Large intestine (tissue), 3 donors: ENCODE measurements around the gene RECQL. TPM values are rescaled to one million over a fixed set of nuclear protein-coding genes. Genes with fewer than 3 reads are reported as not detected.
A peak's percentile ranks its signal among the peaks of the same experiment; 100 is the strongest.

Source experiments
- DNase-seq, 2 donors: peaks; one replicate each; pipeline versions ENCODE4 v3.0.0 to v3.0.0-alpha.2; 2013
- H3K27ac ChIP-seq: one replicate; pipeline ENCODE4 v1.5.1; 2013; ENCODE audit warnings: low read length
- H3K27me3 ChIP-seq: 2 replicates; pipeline ENCODE4 v1.6.1; 2013; ENCODE audit warnings: low read length; ENCODE audit not compliant: control insufficient read depth, insufficient read depth
- H3K36me3 ChIP-seq: 2 replicates; pipeline ENCODE4 v1.6.1; 2013; ENCODE audit warnings: low read length; ENCODE audit not compliant: control insufficient read depth, insufficient read depth
- H3K4me1 ChIP-seq: one replicate; pipeline ENCODE4 v1.6.1; 2013; ENCODE audit warnings: low read length; ENCODE audit not compliant: control insufficient read depth, insufficient read depth
- H3K4me3 ChIP-seq: one replicate; pipeline ENCODE4 v1.5.1; 2013; ENCODE audit warnings: low read length
- H3K9me3 ChIP-seq: one replicate; pipeline ENCODE4 v1.6.1; 2013; ENCODE audit warnings: mild to moderate bottlenecking, low read depth, low read length, moderate library complexity; ENCODE audit not compliant: control insufficient read depth
- WGBS: methylation state at CpG from one replicate; pipeline ENCODE4 v1.1.5; 2013; ENCODE audit warnings: low lambda C conversion rate; ENCODE audit not compliant: insufficient coverage; 5-methylcytosine and 5-hydroxymethylcytosine counted together
- polyA plus RNA-seq: library from polyadenylated mRNA; unstranded; fragments of 120-200 nt; gene quantifications from one replicate; pipeline ENCODE4 v1.2.1, GENCODE V29; 2013

Gene RECQL
- polyA plus RNA-seq, 1 donor: 22.3 TPM

DNA sequence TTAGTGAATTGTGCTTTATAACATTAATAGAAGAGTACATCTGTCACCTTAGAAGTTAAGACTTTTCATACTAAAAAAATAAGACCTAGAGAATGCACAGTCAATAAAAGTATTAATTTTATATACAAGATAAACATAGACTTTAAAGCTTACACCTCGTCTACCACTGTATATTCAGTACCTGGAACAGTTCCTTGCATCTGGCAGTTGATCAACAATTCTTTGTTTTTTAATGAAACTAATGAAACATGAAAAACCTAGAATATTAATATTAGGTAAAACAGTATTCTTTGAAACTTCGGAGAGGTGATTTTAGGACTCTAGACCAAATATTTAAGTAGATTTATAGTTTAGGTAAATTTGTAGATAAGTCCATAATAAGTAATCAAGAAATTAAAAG, 4.5 kb upstream of the RECQL start:
- Histone ChIP-seq H3K4me3 (no peak overlapping the region), H3K36me3 (peaks cover 10% of the 10 kb centered on the region), H3K4me1 (peaks cover 6% of the 10 kb centered on the region), H3K9me3 (no peaks in the 10 kb centered on the region), H3K27me3 (no peaks in the 10 kb centered on the region), H3K27ac (no peak overlapping the region)
- DNase-seq: no peak
- 89% methylated on average over 1 of the region's 2 CpGs for WGBS

DNA sequence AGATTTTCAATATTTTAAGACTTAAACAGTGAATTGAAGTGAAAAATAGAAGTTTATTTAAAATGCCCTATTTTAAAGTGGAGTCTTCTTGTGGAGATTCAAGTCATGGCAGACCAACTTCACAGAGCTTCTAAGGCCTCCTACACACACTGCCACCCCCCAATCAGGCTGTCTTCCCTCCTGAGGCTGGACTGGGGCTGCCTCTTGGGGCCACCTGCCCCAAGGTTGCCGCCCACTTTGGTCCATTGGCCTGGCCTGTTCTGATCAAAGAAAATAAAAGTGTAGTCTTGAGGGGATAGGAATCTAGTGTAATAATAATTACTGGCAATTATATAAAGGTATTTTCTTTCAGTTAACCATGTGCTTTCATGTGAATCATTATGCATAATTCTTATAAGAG, 1.4 kb upstream of the RECQL start:
- no peak overlapping the region for H3K27ac ChIP-seq
- 80% methylated on average over 1 of the region's 1 CpG for WGBS
- peak overlapping the region; percentile 94 for H3K4me3 ChIP-seq
- DNase-seq: no peak
- peaks cover 5% of the 10 kb centered on the region for H3K36me3 ChIP-seq
- no peaks in the 10 kb centered on the region for H3K9me3 ChIP-seq
- peaks cover 12% of the 10 kb centered on the region for H3K4me1 ChIP-seq
- no peaks in the 10 kb centered on the region for H3K27me3 ChIP-seq

DNA sequence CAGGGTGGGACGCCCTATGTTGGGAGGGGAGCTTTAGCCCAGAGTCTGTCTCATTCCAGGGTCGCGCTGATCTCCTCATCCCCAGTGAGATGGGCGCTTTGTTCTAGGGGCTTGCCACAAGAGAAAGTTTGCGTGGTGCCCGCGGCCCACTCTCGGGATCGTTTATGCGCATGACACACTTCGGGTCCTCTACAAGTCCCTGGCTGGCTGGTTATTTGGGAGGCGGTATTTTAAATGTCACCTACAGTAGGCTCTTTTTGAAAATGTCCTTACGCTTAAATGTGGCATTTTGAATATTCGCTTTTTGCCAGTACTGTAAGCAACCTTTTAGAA, 695 bp upstream of the RECQL start:
- Histone ChIP-seq H3K36me3 (peaks cover 9% of the 10 kb centered on the region), H3K27me3 (no peaks in the 10 kb centered on the region), H3K9me3 (no peaks in the 10 kb centered on the region), H3K27ac (peak overlapping the region; percentile 77), H3K4me1 (peaks cover 12% of the 10 kb centered on the region), H3K4me3 (peak overlapping the region; percentile 94)
- 6% methylated on average over 2 of the region's 14 CpGs for WGBS
- DNase-seq: peak in 1 of 2 donors; percentile 3

DNA sequence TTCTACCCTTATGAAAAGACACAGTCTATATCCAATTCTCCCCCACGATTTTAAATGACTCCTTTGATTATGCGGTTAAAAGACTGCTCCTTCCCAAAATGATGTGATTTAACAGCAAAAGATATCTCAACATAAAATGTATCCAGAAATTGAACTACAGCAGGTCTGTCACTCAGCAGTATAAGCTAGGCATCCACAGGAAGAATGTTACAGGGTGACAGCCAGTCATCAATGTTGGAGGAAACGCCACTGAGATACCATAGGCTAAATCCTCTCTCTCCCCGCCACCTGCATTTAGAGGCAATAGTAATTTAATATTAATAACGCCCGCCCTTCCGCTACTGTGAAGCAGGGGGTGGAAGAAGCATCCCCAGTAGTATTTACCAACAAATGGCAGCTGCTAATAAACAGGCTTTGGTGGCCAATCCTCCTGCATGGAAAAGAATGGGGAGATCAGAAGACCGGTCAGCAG, 613 bp downstream of the RECQL start:
- peaks cover 22% of the 10 kb centered on the region for H3K36me3 ChIP-seq
- no CpG with 5 or more reads among the region's 8 CpGs for WGBS
- no peaks in the 10 kb centered on the region for H3K27me3 ChIP-seq
- no peaks in the 10 kb centered on the region for H3K9me3 ChIP-seq
- no peak for DNase-seq
- H3K4me3 ChIP-seq: peak overlapping the region; percentile 94
- peak overlapping the region; percentile 62 for H3K27ac ChIP-seq
- peaks cover 12% of the 10 kb centered on the region for H3K4me1 ChIP-seq

DNA sequence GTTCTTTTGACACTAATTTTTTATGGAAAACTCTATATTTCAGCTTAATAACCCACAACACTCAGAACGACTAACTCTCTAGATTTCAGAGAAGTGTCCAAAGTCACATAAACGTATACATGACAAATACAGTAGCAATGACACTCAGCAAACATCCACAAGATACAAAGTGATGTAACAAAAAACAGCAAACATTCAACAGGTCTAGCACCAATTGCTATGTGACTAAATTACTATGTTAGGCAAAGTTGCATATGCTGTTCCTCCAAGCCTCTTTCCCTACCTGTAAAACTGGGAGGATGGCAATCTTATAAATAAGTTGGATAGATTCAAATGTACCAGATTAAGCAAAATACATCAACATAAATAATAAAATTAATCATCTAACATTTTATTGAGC, 1.7 kb downstream of the RECQL start:
- Histone ChIP-seq H3K36me3 (peaks cover 30% of the 10 kb centered on the region), H3K4me1 (peaks cover 12% of the 10 kb centered on the region), H3K9me3 (no peaks in the 10 kb centered on the region), H3K4me3 (no peak overlapping the region), H3K27me3 (no peaks in the 10 kb centered on the region), H3K27ac (no peak overlapping the region)
- DNase-seq: no peak
- WGBS: 100% methylated on average over 2 of the region's 2 CpGs

DNA sequence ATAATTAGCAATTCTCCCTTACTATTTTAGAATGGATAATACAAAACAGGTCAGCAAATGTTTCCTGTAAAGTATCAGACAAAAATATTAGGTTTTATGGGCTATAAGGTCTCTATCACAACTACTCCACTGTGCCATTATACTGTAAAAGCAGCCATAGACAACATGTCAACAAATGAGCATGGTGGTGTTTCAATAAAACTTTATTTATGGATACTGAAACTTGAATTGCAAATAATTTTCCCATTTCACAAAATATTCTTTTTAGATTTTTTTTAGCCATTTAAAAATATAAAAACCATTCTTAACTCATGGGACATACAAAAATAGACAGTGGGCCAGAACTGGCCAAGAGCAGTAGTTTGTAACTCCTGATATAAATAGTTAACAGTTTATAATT, 15.4 kb downstream of the RECQL start:
- H3K36me3 ChIP-seq: peaks cover 23% of the 10 kb centered on the region

DNA sequence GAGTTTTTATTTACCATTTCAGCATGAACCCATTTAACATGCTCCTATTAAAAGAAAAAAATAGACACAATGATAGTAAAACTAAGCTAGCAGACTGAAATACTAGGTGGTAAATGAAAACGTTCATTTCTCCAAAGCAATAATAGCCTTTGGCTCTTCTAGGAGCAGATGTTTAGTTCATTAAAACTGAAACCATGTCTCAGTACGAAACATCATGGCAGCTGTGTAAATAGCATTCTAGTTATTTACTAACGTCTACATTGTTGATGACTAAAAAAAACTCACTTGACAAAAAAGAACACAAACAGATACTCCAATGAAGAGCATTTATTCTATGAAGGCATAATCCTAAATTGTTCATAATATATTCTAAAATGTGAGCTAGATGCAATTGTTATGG, 17.9 kb downstream of the RECQL start:
- Histone ChIP-seq H3K36me3 (peaks cover 34% of the 10 kb centered on the region), H3K27me3 (no peaks in the 10 kb centered on the region), H3K4me1 (no peaks in the 10 kb centered on the region), H3K4me3 (no peak overlapping the region), H3K9me3 (no peaks in the 10 kb centered on the region), H3K27ac (no peak overlapping the region)
- 80% methylated on average over 2 of the region's 3 CpGs for WGBS
- DNase-seq: no peak

More for the DNA sequence above, 15.4 kb downstream of the RECQL start:
- H3K27ac ChIP-seq: no peak overlapping the region
- no peak overlapping the region for H3K4me3 ChIP-seq
- no peaks in the 10 kb centered on the region for H3K9me3 ChIP-seq
- H3K27me3 ChIP-seq: no peaks in the 10 kb centered on the region
- no peak for DNase-seq
- no peaks in the 10 kb centered on the region for H3K4me1 ChIP-seq

DNA sequence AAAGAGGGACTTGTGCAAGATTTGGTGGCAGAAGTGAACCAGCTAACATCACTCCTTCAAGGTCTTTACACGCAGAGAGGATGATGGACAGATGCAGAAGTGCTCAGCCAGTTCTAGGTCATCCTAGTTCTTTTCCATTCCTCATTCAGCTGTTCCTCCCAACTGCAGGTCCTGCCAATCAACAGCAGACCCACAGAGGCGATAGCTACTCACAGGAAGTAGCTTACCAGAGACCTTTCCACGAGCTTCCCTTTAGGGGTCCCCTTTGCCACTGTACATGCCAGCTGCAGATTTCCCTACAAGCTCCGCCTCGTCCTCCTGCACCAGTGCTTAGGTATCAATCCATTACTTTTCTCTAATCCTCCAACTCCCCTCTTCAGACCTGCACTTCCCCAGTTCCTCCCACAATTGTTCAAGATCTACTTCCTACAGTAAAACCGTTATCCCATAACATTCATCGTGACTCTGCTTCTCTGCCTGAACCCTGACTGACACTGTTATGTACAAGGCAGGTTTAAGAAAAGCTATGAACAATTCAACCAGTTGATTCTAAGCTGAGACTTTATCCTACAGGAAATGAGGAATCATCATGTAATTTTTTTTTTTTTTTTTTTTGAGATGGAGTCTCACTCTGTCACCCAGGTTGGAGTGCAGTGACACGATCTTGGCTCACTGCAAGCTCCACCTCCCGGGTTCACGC, 22.5 kb downstream of the RECQL start:
- no peaks in the 10 kb centered on the region for H3K4me1 ChIP-seq
- no peak for DNase-seq
- WGBS: 96% methylated on average over 5 of the region's 10 CpGs
- peaks cover 33% of the 10 kb centered on the region for H3K36me3 ChIP-seq
- no peak overlapping the region for H3K27ac ChIP-seq
- H3K4me3 ChIP-seq: no peak overlapping the region
- H3K9me3 ChIP-seq: no peaks in the 10 kb centered on the region
- no peaks in the 10 kb centered on the region for H3K27me3 ChIP-seq

DNA sequence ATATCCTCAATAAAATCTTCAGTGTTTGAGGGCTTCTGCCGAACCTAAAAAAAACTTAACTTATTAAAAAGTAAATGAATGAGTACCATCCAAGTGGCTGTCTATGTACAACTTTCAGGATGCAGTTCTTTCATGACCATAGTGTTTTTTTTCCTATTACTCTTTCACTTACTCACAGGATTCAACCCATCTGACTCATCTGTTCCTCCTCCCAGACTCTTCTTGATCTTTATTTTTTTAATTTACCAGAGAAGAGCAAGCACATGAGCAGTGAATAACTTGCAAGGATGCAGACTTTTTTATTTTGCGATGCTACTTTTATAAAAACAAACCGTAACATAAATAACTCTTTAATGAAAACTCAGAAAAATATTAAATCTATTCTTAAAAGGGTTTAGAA, 24.5 kb downstream of the RECQL start:
- Histone ChIP-seq H3K4me3 (no peak overlapping the region), H3K4me1 (no peaks in the 10 kb centered on the region), H3K27ac (no peak overlapping the region), H3K36me3 (peaks cover 35% of the 10 kb centered on the region), H3K27me3 (no peaks in the 10 kb centered on the region), H3K9me3 (no peaks in the 10 kb centered on the region)
- no peak for DNase-seq
- WGBS: 100% methylated on average over 2 of the region's 3 CpGs

DNA sequence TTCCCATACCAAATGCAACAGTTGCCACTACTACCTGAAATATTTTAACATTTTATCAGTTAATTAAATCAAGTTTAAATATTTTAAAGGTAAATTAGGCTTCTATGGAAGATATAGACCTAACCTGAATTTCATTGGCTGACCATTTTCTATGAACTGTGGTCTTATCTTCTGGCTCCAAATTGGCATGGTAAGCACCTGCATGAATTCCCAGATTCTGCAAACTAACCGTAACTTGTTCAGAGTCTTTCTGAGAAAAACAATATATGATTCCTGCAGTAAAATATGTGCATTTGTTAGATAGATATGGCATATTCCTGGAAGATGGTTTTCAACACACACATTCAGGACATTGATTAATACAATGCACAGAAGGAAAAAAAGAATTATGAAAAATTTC, 25.9 kb downstream of the RECQL start:
- Histone ChIP-seq H3K9me3 (no peaks in the 10 kb centered on the region), H3K4me3 (no peak overlapping the region), H3K27me3 (no peaks in the 10 kb centered on the region), H3K36me3 (peaks cover 29% of the 10 kb centered on the region), H3K4me1 (no peaks in the 10 kb centered on the region), H3K27ac (no peak overlapping the region)
- no peak for DNase-seq
- no CpG with 5 or more reads among the region's 1 CpG for WGBS

DNA sequence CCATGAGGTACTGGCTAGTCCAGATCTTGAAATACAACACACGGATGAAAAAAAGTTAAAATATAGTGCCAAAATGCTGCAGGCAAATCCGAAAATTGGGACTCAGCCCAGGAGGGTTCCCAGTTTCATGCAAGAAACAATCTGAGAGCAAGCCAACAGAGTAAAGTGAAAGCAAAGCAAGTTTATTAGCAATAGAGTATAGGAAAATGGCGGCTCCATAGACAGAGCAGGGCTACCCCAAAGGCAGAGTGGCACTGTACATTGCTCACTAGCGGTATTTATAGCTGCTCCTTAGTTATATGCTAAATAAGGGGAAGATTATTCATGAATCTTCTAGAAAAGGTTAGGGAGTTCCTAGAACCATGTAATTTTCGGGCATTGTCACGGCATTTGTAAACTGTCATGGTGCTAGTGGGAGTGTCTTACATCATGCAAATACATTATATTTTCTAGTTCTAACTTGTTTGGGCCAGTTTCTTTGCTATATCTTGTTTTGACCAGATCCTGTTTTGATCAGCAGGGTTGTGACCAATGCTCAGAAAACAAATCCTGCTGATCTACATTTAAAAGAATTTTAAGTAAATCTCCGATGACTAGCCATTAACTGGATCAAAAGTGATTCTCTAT, 29.1 kb downstream of the RECQL start:
- Histone ChIP-seq H3K4me1 (no peaks in the 10 kb centered on the region), H3K9me3 (no peaks in the 10 kb centered on the region), H3K4me3 (no peak overlapping the region), H3K27me3 (no peaks in the 10 kb centered on the region), H3K27ac (no peak overlapping the region), H3K36me3 (peaks cover 16% of the 10 kb centered on the region)
- no peak for DNase-seq
- WGBS: 97% methylated on average over 4 of the region's 7 CpGs
